KMS-11 (cell line): Measurements from ENCODE around the gene PSMC3IP.

ENCODE experiments used
- H2AFZ ChIP-seq: fragments of 200-600 bp; sonication (generic); 2 replicates; pipeline ENCODE4 v1.6.1; 2016; ENCODE audit warnings: antibody characterized with exemption, mixed run types, low read depth
- H3K27ac ChIP-seq: fragments of 200-600 bp; sonication (generic); 2 replicates; pipeline ENCODE4 v1.6.1; 2016; ENCODE audit warnings: mild to moderate bottlenecking, mixed run types
- H3K27me3 ChIP-seq: fragments of 200-600 bp; sonication (generic); 2 replicates; pipeline ENCODE4 v1.6.1; 2017; ENCODE audit warnings: mild to moderate bottlenecking, low read depth, mixed run types, moderate library complexity; ENCODE audit not compliant: insufficient read depth
- H3K36me3 ChIP-seq: fragments of 200-600 bp; sonication (generic); 2 replicates; pipeline ENCODE4 v1.6.1; 2017; ENCODE audit warnings: mild to moderate bottlenecking, mixed run types; ENCODE audit not compliant: insufficient read depth
- H3K4me1 ChIP-seq: fragments of 200-600 bp; sonication (generic); 2 replicates; pipeline ENCODE4 v1.6.1; 2016; ENCODE audit warnings: mild to moderate bottlenecking, low read depth, mixed run types; ENCODE audit not compliant: poor library complexity, severe bottlenecking
- H3K4me2 ChIP-seq: fragments of 200-600 bp; sonication (generic); 2 replicates; pipeline ENCODE4 v1.7.0; 2016; ENCODE audit warnings: mild to moderate bottlenecking, mixed run types
- H3K4me3 ChIP-seq: fragments of 200-600 bp; sonication (generic); IDR thresholded peaks from 2 replicates; pipeline ENCODE4 v1.6.1; 2017; ENCODE audit warnings: low read depth, low read length, mixed read lengths; ENCODE audit not compliant: insufficient read depth
- H3K79me2 ChIP-seq: fragments of 200-600 bp; sonication (generic); 2 replicates; pipeline ENCODE4 v1.6.1; 2016; ENCODE audit warnings: low read depth, mixed run types; ENCODE audit not compliant: insufficient read depth
- H3K9ac ChIP-seq: fragments of 200-600 bp; sonication (generic); 2 replicates; pipeline ENCODE4 v1.6.1; 2016; ENCODE audit warnings: mild to moderate bottlenecking, mixed run types
- H4K20me1 ChIP-seq: fragments of 200-600 bp; sonication (generic); 2 replicates; pipeline ENCODE4 v1.6.1; 2016; ENCODE audit warnings: mild to moderate bottlenecking, mixed run types; ENCODE audit not compliant: insufficient read depth
- TF ChIP-seq, protein P1 (sequence below): fragments of 200-600 bp; sonication (generic); conservative IDR thresholded peaks from 2 replicates; pipeline ENCODE4 v1.6.1; 2017; ENCODE audit warnings: low read depth, mild to moderate bottlenecking, antibody characterized with exemption, low read length, moderate library complexity, mixed read lengths

The PSMC3IP gene

GRCh38 chr17:42566215-42566882, 11.2 kb downstream of the PSMC3IP start:
- Histone ChIP-seq H3K79me2 (peaks cover 42% of the 10 kb centered on the region), H3K4me2 (peak overlapping the region; percentile 69), H3K27ac (peak overlapping the region; percentile 27; the same call in 1 of the 2 replicates), H3K4me3 (no peak overlapping the region), H4K20me1 (no peaks in the 10 kb centered on the region), H3K4me1 (peaks cover 58% of the 10 kb centered on the region), H3K36me3 (peaks cover 1% of the 10 kb centered on the region; the same call in 1 of the 2 replicates), H2AFZ (peak overlapping the region; percentile 35), H3K9ac (no peak overlapping the region), H3K27me3 (no peaks in the 10 kb centered on the region)
- TF ChIP-seq, protein P1, sequence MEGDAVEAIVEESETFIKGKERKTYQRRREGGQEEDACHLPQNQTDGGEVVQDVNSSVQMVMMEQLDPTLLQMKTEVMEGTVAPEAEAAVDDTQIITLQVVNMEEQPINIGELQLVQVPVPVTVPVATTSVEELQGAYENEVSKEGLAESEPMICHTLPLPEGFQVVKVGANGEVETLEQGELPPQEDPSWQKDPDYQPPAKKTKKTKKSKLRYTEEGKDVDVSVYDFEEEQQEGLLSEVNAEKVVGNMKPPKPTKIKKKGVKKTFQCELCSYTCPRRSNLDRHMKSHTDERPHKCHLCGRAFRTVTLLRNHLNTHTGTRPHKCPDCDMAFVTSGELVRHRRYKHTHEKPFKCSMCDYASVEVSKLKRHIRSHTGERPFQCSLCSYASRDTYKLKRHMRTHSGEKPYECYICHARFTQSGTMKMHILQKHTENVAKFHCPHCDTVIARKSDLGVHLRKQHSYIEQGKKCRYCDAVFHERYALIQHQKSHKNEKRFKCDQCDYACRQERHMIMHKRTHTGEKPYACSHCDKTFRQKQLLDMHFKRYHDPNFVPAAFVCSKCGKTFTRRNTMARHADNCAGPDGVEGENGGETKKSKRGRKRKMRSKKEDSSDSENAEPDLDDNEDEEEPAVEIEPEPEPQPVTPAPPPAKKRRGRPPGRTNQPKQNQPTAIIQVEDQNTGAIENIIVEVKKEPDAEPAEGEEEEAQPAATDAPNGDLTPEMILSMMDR, result no peak

DNA sequence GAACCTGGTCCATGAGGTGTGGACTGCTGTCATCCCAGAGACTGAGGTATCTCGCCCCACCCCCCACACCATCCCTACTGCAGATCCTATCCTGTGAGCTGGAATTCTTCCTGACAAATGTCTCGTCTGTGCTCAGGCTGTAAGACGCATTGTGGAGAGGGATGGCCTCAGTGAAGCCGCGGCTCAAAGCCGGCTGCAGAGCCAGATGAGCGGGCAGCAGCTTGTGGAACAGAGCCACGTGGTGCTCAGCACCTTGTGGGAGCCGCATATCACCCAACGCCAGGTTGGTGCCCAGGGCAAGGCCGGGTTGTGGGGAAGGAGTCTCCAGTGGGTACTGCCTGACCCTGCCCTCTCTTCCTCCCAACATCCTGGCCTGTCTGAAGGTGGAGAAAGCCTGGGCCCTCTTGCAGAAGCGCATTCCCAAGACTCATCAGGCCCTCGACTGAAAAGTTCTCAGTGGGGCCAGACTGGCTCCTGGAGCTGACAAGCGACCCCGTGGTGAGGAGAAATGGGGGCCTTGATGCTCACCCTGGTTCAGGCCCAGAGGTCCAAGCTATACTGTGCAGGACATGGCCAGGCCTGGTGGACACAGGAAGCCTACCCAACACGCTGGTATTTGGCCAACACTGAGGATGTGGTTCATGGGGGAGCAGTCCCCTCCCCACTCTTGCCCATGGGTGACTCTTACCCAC, 11.9 kb downstream of the PSMC3IP start:
- Histone ChIP-seq H3K9ac (no peak overlapping the region), H3K27ac (no peak overlapping the region)

GRCh38 chr17:42564815-42565522, 12.6 kb downstream of the PSMC3IP start:
- Histone ChIP-seq H3K27me3 (no peaks in the 10 kb centered on the region), H3K4me3 (no peak overlapping the region), H3K27ac (no peak overlapping the region), H3K4me2 (no peak overlapping the region), H2AFZ (no peak overlapping the region), H3K36me3 (no peaks in the 10 kb centered on the region; the same call in 1 of the 2 replicates), H3K4me1 (peaks cover 48% of the 10 kb centered on the region), H4K20me1 (no peaks in the 10 kb centered on the region), H3K9ac (no peak overlapping the region), H3K79me2 (peaks cover 38% of the 10 kb centered on the region)
- TF ChIP-seq, protein P1, result no peak

More for the DNA sequence above, 11.9 kb downstream of the PSMC3IP start:
- no peak overlapping the region for H3K4me3 ChIP-seq
- H3K27me3 ChIP-seq, result no peaks in the 10 kb centered on the region
- H3K4me1 ChIP-seq, result peaks cover 55% of the 10 kb centered on the region
- TF ChIP-seq, protein P1, result no peak
- H4K20me1 ChIP-seq, result no peaks in the 10 kb centered on the region
- H3K36me3 ChIP-seq, result no peaks in the 10 kb centered on the region; the same call in 1 of the 2 replicates
- H3K79me2 ChIP-seq, result peaks cover 44% of the 10 kb centered on the region
- H3K4me2 ChIP-seq, result no peak overlapping the region; the same call in 1 of the 2 replicates
- no peak overlapping the region for H2AFZ ChIP-seq

- TF ChIP-seq, protein P1, result no peak
- Histone ChIP-seq H3K4me3 (no peak overlapping the region), H3K4me2 (no peak overlapping the region; the same call in 1 of the 2 replicates), H4K20me1 (no peaks in the 10 kb centered on the region), H3K27me3 (no peaks in the 10 kb centered on the region), H3K79me2 (peaks cover 36% of the 10 kb centered on the region), H3K27ac (no peak overlapping the region), H3K36me3 (no peaks in the 10 kb centered on the region; the same call in 1 of the 2 replicates), H2AFZ (no peak overlapping the region), H3K4me1 (peaks cover 45% of the 10 kb centered on the region), H3K9ac (no peak overlapping the region)
Measured at GRCh38 chr17:42563950-42564349, 13.6 kb downstream of the PSMC3IP start.
